HG03558 (cell line): ENCODE results near the gene ZNF236.
A peak's percentile ranks its signal among the peaks of the same experiment; 100 is the strongest.

Experiments used
- ATAC-seq: cut with Tn5 transposase; IDR thresholded peaks from one replicate; pipeline ENCODE4 v1.9.1; 2021; ENCODE audit warnings: moderate number of reproducible peaks; ENCODE audit not compliant: unreplicated experiment; ENCODE audit errors: extremely low read depth

Gene ZNF236

DNA sequence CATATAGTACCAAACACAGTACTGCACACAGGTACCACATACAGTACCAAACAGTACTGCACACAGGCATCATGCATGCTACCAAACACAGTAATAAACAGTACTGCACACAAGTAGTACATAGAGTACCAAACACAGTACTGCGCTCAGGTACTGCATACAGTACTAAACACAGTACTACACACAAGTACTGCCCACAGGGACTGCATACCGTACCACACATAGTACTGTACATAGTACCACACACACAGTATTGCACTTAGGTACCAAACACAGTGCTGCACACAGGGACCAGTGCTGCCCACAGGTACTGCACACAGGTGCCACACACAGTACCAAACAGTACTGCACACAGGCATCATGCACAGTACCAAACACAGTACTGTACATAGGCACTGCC is 74.9 kb downstream of the ZNF236 start:
- ATAC-seq = no peak

DNA sequence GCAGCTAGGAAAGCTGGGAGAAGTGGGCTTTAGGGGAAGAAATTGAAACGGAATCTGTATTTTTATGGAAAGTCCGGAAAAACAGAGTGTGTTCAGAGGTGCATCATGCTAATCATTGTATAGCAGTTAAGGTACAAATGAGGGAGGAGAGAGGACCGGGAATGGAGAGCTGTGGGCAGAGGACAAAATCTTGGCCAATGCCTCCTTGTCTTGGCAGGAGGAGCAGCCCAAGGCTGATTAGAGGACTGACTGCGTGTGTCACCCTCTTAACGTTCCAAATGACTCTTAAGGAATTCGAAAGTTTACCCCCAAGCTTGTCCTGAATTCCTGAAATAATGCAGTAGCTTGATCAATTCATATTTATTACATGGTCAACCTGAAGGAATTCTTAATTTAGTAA is 81.0 kb downstream of the ZNF236 start:
- no peak for ATAC-seq

DNA sequence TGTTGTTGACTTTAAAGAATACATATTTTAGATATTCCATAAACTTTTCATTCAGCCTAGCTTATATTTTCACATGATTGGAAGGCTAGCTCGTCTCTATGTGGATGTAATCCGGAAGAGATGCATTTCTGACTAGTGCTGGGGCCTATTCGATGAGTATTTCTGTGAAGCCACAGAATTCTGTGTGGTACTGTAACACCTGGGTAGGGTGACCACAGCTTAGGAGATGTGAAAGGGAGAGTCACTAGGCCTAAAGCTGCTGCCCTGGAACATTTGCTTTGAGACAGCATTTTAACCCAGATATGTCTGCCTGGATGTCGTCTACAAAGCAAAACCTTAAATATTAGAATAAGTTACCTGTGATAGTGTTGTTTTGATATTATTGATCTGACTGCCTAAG is 83.5 kb downstream of the ZNF236 start:
- no peak for ATAC-seq

DNA sequence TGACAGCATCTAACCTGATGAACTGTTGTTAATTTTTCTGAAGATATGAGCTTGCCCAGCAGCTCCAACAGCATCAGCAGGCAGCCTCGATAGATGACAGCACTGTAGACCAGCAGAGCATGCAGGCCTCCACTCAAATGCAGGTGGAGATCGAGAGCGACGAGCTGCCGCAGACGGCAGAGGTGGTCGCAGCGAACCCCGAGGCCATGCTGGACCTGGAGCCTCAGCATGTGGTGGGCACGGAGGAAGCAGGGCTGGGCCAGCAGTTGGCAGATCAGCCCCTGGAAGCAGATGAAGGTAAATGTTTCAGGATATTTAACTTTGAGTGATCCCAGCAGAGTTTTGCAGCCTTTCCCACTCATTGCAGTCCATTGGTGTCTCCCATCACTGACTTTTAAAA is 85.9 kb downstream of the ZNF236 start:
- ATAC-seq = no peak

- no peak for ATAC-seq
These were observed 87.1 kb downstream of the ZNF236 start for GRCh38 chr18:76909439-76909838.

DNA sequence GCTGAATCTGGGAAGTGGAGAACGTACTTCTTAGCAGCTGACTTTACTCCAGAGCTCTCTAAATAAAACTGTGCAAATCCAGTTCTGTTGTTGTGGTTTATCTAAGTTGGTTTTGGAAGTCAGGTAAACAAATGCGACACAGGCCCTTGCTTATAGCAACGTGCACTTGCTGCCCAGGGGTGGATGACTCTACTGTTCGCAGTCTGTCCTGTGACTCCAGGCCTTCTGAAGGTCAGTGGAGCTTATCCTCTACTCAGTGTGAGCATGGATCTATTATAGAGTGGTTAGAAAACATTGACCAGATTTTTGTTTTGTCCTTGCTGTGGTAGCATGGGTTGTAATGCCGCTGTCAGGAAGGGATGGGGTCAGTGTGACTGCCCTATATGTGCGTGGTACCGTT is 89.1 kb downstream of the ZNF236 start:
- ATAC-seq = no peak

DNA sequence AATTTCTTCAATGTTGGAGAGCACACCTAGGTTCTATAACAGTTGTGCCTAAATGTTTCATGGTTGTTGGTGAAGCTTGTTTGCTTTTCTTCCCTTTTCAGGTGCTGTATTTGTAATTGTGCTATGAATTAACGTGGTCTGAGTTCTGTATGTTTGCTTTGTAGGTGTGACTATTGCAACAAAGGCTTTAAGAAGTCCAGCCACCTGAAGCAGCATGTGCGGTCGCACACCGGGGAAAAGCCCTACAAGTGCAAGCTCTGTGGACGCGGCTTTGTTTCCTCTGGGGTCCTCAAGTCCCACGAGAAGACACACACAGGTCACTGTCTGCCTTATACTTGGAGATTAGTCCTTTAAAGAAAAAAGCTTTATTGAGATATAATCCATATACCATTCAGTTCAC is 91.2 kb downstream of the ZNF236 start:
- no peak for ATAC-seq

GRCh38 chr18:76914314-76914713 is 92.0 kb downstream of the ZNF236 start:
- no peak for ATAC-seq

GRCh38 chr18:76914796-76915195 is 92.4 kb downstream of the ZNF236 start:
- ATAC-seq = no peak

DNA sequence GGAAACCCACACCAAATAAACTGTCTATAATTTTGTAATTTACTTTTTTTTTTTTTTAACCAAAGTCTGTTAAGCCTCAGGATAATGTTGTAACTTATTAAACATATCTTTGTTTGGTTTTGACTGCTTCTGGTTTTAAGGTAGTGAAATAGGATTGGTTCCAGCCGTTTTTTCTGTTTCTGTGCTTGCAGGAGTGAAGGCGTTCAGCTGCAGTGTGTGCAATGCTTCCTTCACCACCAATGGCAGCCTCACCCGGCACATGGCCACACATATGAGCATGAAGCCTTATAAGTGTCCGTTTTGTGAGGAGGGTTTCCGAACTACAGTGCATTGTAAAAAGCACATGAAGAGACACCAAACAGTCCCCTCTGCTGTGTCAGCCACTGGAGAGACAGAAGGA is 93.1 kb downstream of the ZNF236 start:
- no peak for ATAC-seq

GRCh38 chr18:76920974-76921373 is 98.6 kb downstream of the ZNF236 start:
- no peak for ATAC-seq

DNA sequence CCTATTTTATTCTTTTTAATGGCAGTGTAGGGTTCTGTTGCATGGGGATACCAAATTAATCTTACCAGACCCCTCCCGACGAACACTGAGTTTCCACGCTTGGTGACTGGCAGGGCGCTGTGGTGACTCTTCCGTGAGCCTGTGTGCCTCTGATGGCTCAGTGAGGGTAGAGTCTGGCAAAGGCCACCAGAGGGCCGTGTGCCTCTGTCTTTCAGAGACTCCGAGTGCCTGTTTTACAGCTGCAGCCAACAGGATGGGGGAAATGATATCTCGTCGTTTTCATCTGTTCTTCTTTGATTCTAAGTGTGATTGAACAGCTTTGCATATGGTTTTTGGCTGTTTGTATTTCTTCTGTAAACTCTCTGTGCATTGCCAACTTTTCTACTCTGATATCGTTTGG is 99.8 kb downstream of the ZNF236 start:
- peak; percentile 96 for ATAC-seq

- no peak for ATAC-seq
These were observed 101.2 kb downstream of the ZNF236 start for GRCh38 chr18:76923485-76924085.

DNA sequence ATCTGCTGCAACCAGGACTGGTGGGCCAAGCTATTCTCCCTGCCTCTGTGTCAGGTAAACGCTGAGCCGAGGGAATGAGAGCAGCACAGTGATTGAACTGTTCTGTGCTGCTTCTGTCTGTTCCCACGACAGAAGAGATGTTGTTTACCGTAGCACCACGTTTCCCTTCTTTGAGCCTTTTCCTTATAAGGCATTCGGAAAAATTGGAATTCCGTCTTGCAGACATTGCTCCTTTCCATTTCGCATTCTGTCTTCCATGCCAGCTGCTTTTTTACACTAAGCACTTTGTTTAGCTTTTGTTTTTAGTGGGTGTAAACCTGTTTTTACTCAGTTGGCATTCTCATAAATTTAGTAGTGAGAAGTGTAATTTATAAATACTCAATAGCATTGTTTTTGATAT is 103.1 kb downstream of the ZNF236 start:
- no peak for ATAC-seq

- no peak for ATAC-seq
These were observed 104.9 kb downstream of the ZNF236 start for GRCh38 chr18:76927223-76927725.

- ATAC-seq = no peak
These were observed 106.0 kb downstream of the ZNF236 start for GRCh38 chr18:76928179-76928868.

DNA sequence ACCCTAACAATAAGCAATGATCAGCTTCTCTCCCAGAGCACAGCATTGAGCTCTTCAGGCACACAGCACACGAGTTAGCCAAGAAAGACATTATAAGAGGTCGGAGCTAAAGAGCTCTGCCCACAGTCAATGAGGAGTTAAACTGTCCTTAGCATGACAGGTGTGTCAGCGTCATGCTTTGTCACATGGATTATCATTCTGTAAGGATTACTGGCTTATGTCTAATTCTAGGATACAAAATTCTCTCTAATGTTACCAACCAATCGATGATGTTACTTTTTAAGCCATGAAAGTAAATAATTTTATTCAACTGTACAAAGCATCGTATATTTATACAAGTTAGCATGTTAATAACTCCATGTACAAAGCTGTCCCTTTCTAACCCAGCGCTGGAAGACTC is 108.8 kb downstream of the ZNF236 start:
- ATAC-seq = no peak

DNA sequence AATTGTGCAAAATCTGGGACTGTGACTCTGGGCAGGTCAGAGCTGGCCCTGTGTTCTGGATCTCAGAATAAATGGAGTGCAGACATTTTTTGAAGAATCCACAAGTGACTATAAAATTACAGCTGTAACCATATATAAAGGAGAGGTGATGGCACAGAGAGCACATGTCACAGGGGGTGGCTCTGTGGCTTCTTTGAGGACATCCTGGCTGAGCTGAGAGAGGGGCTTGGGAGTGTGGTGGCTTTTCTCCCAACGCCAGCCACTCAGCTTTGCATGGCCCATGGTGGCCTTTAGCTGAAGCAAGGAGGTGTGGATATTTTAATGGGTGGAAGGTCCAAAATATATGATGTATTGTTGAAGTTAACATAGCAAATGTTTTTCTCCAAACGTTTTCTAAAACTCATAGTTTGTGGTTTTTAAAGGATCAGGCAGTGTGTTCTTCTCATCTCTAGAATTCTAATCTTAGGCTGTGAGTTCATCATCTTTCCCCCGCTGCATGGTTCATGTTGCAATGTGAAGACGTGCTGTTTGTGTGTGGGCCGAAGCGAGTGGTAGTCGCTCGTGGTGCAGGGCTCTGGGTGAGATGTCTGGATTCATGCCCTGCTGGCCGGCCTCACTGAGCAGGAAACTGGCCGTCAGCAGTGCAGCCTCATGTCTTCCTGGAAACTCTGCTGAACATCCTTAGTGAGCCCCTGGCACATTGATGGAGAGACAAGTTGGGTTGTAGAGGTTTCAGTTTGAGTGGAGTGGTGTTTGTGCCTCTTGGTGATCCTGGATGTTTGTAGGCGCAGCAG is 109.9 kb downstream of the ZNF236 start:
- ATAC-seq = no peak

DNA sequence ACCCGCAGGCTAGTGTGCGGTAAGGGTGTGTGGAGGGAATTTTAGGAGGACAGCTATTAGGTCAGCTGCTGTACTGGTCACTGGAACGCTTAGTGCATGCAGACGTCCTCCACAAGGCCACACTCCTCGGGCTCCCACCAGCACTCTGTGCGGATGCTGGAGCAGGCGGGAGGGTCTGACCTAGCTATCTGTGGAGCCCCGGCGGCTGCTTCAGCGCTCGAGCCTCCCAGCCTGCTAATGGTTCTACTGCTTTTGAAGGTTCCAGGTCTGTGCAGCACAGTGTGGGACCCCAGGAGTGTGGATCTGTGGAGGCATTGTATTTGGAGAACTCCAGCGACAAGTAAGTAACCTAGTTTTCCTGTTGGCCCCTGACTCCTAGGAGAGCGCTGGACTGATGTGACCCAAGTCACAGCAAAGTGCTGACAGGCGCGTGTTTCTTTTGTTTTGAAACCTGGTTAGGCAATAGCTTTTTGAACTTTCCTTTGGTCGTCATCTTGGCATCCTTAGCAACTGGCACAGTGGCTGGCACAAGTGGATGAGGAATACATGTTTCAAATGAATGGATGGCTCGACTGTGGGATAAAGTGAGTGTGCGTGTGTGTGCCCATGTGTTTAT is 113.5 kb downstream of the ZNF236 start:
- no peak for ATAC-seq

DNA sequence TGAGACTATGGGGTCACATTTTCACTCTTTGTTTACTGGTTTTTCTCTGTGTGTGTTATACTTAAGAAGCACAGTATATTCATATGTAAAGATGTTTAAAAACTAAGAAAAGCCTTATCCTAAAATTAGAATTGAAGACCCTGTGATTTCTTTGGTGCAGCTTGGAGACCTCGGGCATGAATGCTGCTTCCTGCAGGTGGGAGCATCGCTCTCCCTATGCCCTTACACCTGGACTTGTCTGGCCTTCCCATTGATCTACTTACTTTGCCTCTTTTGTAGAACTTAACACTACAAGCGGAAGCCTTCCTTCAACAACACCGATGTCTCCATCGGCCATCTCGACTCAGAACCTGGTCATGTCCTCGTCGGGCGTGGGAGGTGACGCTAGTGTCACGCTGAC is 114.5 kb downstream of the ZNF236 start:
- no peak for ATAC-seq

GRCh38 chr18:76937597-76937996 is 115.2 kb downstream of the ZNF236 start:
- ATAC-seq = no peak
